Trophoblast cell (in vitro differentiated cells and primary cell): Measurements from ENCODE around the gene EBNA1BP2.
"Not testable (repeated sequence)": the region's sequence is repeated elsewhere in the genome, so short reads cannot be mapped to it uniquely, and the experiment has no call there.

Source experiments
- DNase-seq, 2 donors: peaks; one replicate each; pipeline ENCODE4 v3.0.0-alpha.2; 2016
- H2AFZ ChIP-seq: 2 replicates; pipeline ENCODE4 v1.6.1; 2013; ENCODE audit warnings: low read length, moderate library complexity, mild to moderate bottlenecking; ENCODE audit not compliant: insufficient read depth, poor library complexity
- H2AK5ac ChIP-seq: 2 replicates; pipeline ENCODE4 v1.6.1; 2013; ENCODE audit warnings: mild to moderate bottlenecking, low read length
- H2BK120ac ChIP-seq: 2 replicates; pipeline ENCODE4 v1.6.1; 2013; ENCODE audit warnings: low read length, mild to moderate bottlenecking, moderate library complexity; ENCODE audit not compliant: insufficient read depth, poor library complexity
- H2BK12ac ChIP-seq: 2 replicates; pipeline ENCODE4 v1.6.1; 2013; ENCODE audit warnings: mild to moderate bottlenecking, low read length, moderate library complexity
- H2BK5ac ChIP-seq: 2 replicates; pipeline ENCODE4 v1.6.1; 2013; ENCODE audit warnings: low read length, low read depth, moderate library complexity, mild to moderate bottlenecking; ENCODE audit not compliant: poor library complexity
- H3K14ac ChIP-seq: 2 replicates; pipeline ENCODE4 v1.6.1; 2013; ENCODE audit warnings: mild to moderate bottlenecking, low read length
- H3K18ac ChIP-seq: 2 replicates; pipeline ENCODE4 v1.6.1; 2013; ENCODE audit warnings: mild to moderate bottlenecking, low read length
- H3K23ac ChIP-seq: 2 replicates; pipeline ENCODE4 v1.6.1; 2013; ENCODE audit warnings: low read length
- H3K27ac ChIP-seq: 2 replicates; pipeline ENCODE4 v1.5.1; 2013; ENCODE audit warnings: low read depth, mild to moderate bottlenecking, inconsistent platforms, low read length, moderate library complexity
- H3K27me3 ChIP-seq: 2 replicates; pipeline ENCODE4 v1.6.1; 2013; ENCODE audit warnings: inconsistent platforms, mild to moderate bottlenecking, low read length, moderate library complexity; ENCODE audit not compliant: insufficient read depth
- H3K36me3 ChIP-seq, 2 experiments: 1 replicate in 1 of 2; 2 replicates in 1 of 2; pipeline ENCODE4 v1.6.1; 2013; ENCODE audit warnings: low read length in 2 of 2, mild to moderate bottlenecking in 2 of 2, moderate library complexity in 1 of 2; ENCODE audit not compliant: insufficient read depth in 2 of 2, control insufficient read depth in 1 of 2
- H3K4ac ChIP-seq: 2 replicates; pipeline ENCODE4 v1.6.1; 2013; ENCODE audit warnings: low read depth, mild to moderate bottlenecking, low read length, moderate library complexity
- H3K4me1 ChIP-seq, 2 experiments: 1 replicate in 1 of 2; 2 replicates in 1 of 2; pipeline ENCODE4 v1.6.1; 2013; ENCODE audit warnings: low read length in 2 of 2, mild to moderate bottlenecking in 2 of 2, moderate library complexity in 1 of 2; ENCODE audit not compliant: insufficient read depth in 2 of 2, control insufficient read depth in 1 of 2
- H3K4me2 ChIP-seq: 2 replicates; pipeline ENCODE4 v1.6.1; 2013; ENCODE audit warnings: inconsistent platforms, mild to moderate bottlenecking, low read length, moderate library complexity
- H3K4me3 ChIP-seq: 2 replicates; pipeline ENCODE4 v1.5.1; 2013; ENCODE audit warnings: mild to moderate bottlenecking, low read depth, low read length, inconsistent platforms
- H3K79me1 ChIP-seq: one replicate; pipeline ENCODE4 v1.6.1; 2013; ENCODE audit warnings: low read length
- H3K79me2 ChIP-seq: 2 replicates; pipeline ENCODE4 v1.6.1; 2013; ENCODE audit warnings: low read length, mild to moderate bottlenecking; ENCODE audit not compliant: control insufficient read depth, insufficient read depth, poor library complexity
- H3K9ac ChIP-seq: 2 replicates; pipeline ENCODE4 v1.6.1; 2013; ENCODE audit warnings: mild to moderate bottlenecking, low read length
- H3K9me3 ChIP-seq: 2 replicates; pipeline ENCODE4 v1.6.1; 2013; ENCODE audit warnings: low read depth, mild to moderate bottlenecking, control low read depth, inconsistent platforms, low read length; ENCODE audit not compliant: insufficient read depth
- H4K12ac ChIP-seq: 2 replicates; pipeline ENCODE4 v1.6.1; 2013; ENCODE audit warnings: low read depth, mild to moderate bottlenecking, low read length, moderate library complexity
- H4K8ac ChIP-seq: 2 replicates; pipeline ENCODE4 v1.6.1; 2013; ENCODE audit warnings: low read depth, mild to moderate bottlenecking, low read length, moderate library complexity
- H4K91ac ChIP-seq: one replicate; pipeline ENCODE4 v1.6.1; 2013; ENCODE audit warnings: low read depth, mild to moderate bottlenecking, low read length, moderate library complexity
- WGBS: extraction: QIAGEN DNeasy Blood & Tissue Kit; methylation state at CpG from one replicate; pipeline ENCODE4 v1.1.7; 2013; ENCODE audit warnings: missing lambda C conversion rate; ENCODE audit not compliant: insufficient read length, insufficient coverage; ENCODE audit errors: extremely low coverage; 5-methylcytosine and 5-hydroxymethylcytosine counted together

EBNA1BP2 gene

DNA sequence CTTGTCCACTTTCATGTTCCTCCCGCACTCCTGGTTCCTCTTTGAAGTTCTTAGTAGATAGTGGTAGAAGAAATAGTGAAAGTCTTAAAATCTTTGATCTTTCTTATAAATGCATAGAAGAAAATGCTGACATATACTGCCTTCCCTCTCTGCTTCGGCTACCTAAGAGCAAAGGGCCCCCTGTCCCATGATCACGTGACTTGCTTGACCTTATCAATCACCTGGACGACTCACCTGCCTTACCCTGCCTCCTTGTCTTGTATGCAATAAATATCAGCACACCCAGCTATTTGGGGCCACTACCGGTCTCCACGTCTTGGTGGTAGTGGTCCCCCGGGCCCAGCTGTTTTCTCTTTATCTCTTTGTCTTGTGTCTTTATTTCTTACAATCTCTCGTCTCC is 32.8 kb downstream of the EBNA1BP2 start:
- H3K4me1 ChIP-seq, H3K4me3 ChIP-seq, H3K9ac ChIP-seq, H3K79me2 ChIP-seq, H3K4ac ChIP-seq, H3K27ac ChIP-seq, H2BK12ac ChIP-seq, H2AFZ ChIP-seq, H2BK120ac ChIP-seq, H2BK5ac ChIP-seq, H2AK5ac ChIP-seq, DNase-seq, H4K91ac ChIP-seq, H3K27me3 ChIP-seq, H4K8ac ChIP-seq, H4K12ac ChIP-seq, H3K14ac ChIP-seq, H3K18ac ChIP-seq, H3K4me2 ChIP-seq, H3K79me1 ChIP-seq, H3K36me3 ChIP-seq, H3K23ac ChIP-seq, H3K9me3 ChIP-seq: not testable (repeated sequence)
- WGBS, result no CpG with 5 or more reads among the region's 8 CpGs

- peaks cover 2 to 5% of the 10 kb centered on the region in 2 experiments for H3K4me1 ChIP-seq
- H3K23ac ChIP-seq, result no peak overlapping the region
- no peaks in the 10 kb centered on the region for H3K79me2 ChIP-seq
- no peak overlapping the region for H2AFZ ChIP-seq
- H2BK120ac ChIP-seq, result no peak overlapping the region
- H3K36me3 ChIP-seq, result no peaks in the 10 kb centered on the region
- no peak overlapping the region for H3K9ac ChIP-seq
- WGBS, result no CpG with 5 or more reads among the region's 7 CpGs
- H3K79me1 ChIP-seq, result no peaks in the 10 kb centered on the region
- H4K12ac ChIP-seq, result no peak overlapping the region
- no peak overlapping the region for H3K4me2 ChIP-seq
- no peak for DNase-seq
- no peaks in the 10 kb centered on the region for H3K27me3 ChIP-seq
- H2AK5ac ChIP-seq, result no peak overlapping the region
- H3K14ac ChIP-seq, result no peak overlapping the region
- H3K9me3 ChIP-seq, result peaks cover 3% of the 10 kb centered on the region
- H2BK12ac ChIP-seq, result no peak overlapping the region
- no peak overlapping the region for H4K8ac ChIP-seq
- H3K4me3 ChIP-seq, result no peak overlapping the region
- H4K91ac ChIP-seq, result no peak overlapping the region
- H3K18ac ChIP-seq, result no peak overlapping the region
- no peak overlapping the region for H2BK5ac ChIP-seq
- H3K4ac ChIP-seq, result no peak overlapping the region
- H3K27ac ChIP-seq, result no peak overlapping the region
These were observed 34.5 kb downstream of the EBNA1BP2 start for GRCh38 chr1:43137445-43138052.

DNA sequence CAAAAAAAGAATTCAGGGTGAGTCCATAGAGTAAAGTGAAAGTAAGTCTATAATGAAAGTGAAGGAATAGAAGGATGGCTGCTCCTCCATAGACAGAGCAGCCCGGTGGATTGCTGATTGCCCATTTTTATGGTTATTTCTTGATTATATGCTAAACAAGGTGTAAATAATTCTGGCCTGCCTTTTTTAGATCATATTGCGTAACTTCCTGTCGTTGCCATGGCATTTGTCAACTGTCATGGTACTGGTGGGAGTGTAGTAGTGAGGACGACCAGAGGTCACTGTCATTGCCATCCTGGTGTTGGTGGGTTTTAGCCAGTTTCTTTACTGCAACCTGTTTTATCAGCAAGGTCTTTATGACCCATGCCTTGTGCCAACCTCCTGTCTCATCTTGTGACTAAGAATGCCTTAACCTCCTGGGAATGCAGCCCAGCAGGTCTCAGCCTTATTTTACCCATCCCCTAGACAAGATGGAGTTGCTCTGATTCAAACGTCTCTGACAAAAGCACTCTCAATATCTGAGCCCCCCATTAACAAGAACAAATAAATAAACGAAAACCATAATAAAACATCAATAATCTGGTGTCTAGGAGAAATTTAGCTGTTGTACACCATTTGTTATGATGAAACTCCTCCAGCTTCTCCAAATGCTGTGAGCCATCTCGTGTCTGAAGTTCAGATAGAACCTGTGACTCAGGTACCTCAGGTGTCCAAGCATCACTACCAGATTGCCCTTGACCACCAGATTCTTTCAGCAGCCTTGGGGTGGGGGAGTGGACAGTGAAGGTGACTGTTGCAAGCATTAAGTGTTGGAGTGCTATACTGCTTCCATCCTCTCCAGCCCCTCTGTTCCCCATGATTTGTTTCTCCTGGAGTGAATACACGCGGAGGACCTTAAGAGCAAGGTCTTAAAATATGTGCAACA is 36.0 kb downstream of the EBNA1BP2 start:
- Histone ChIP-seq H2BK12ac (no peak overlapping the region), H3K9me3 (peaks cover 5% of the 10 kb centered on the region), H4K12ac (no peak overlapping the region), H3K18ac (no peak overlapping the region), H3K27me3 (no peaks in the 10 kb centered on the region), H3K4me3 (no peak overlapping the region), H4K8ac (no peak overlapping the region), H3K9ac (no peak overlapping the region), H3K4me2 (no peak overlapping the region), H3K36me3 (no peaks in the 10 kb centered on the region), H4K91ac (no peak overlapping the region), H3K4ac (no peak overlapping the region), H2BK120ac (no peak overlapping the region), H2AFZ (no peak overlapping the region), H3K14ac (no peak overlapping the region), H3K27ac (no peak overlapping the region), H3K23ac (no peak overlapping the region), H3K4me1 (peaks cover 2 to 5% of the 10 kb centered on the region in 2 experiments), H2BK5ac (no peak overlapping the region), H3K79me2 (no peaks in the 10 kb centered on the region), H3K79me1 (no peaks in the 10 kb centered on the region), H2AK5ac (no peak overlapping the region)
- WGBS, result no CpG with 5 or more reads among the region's 9 CpGs
- peak; percentile 48 to 59 for DNase-seq

- no peak overlapping the region for H2BK12ac ChIP-seq
- no peak overlapping the region for H3K4ac ChIP-seq
- H3K4me2 ChIP-seq, result no peak overlapping the region
- H2BK5ac ChIP-seq, result no peak overlapping the region
- no peak overlapping the region for H3K18ac ChIP-seq
- no peak overlapping the region for H4K8ac ChIP-seq
- H3K27ac ChIP-seq, result no peak overlapping the region
- H3K14ac ChIP-seq, result no peak overlapping the region
- DNase-seq, result no peak
- no peak overlapping the region for H3K4me3 ChIP-seq
- no peak overlapping the region for H2AFZ ChIP-seq
- H2AK5ac ChIP-seq, result no peak overlapping the region
- H3K79me2 ChIP-seq, result no peaks in the 10 kb centered on the region
- H3K9ac ChIP-seq, result no peak overlapping the region
- H3K9me3 ChIP-seq, result peaks cover 5% of the 10 kb centered on the region
- no peak overlapping the region for H4K91ac ChIP-seq
- no peak overlapping the region for H4K12ac ChIP-seq
- H3K27me3 ChIP-seq, result no peaks in the 10 kb centered on the region
- no peaks in the 10 kb centered on the region for H3K36me3 ChIP-seq
- no peak overlapping the region for H2BK120ac ChIP-seq
- no peak overlapping the region for H3K23ac ChIP-seq
- no peaks in the 10 kb centered on the region for H3K79me1 ChIP-seq
- H3K4me1 ChIP-seq, result peaks cover 2 to 5% of the 10 kb centered on the region in 2 experiments
These were observed 37.5 kb downstream of the EBNA1BP2 start for GRCh38 chr1:43134640-43135039.
